Tibial artery (tissue), 4 donors: ENCODE measurements around the gene FSTL4.

Experiments
- DNase-seq, 2 donors: peaks; one replicate each; pipeline ENCODE4 v3.0.0-alpha.2; 2019
- H3K27ac ChIP-seq, 2 donors: fragments of 200-600 bp; sonication (generic) in 1 of 2; 1 replicate in 1 of 2; 2 replicates in 1 of 2; pipeline ENCODE4 v1.5.1; 2018 to 2019; ENCODE audit warnings: mild to moderate bottlenecking in 1 of 2
- H3K27me3 ChIP-seq, 2 donors: fragments of 200-600 bp; sonication (generic) in 1 of 2; one replicate each; pipeline versions ENCODE4 v1.5.1 to v1.6.0; 2016 to 2019
- H3K36me3 ChIP-seq, 3 donors: fragments of 200-600 bp; sonication (generic) in 2 of 3; one replicate each; pipeline ENCODE4 v1.5.1; 2016 to 2019; ENCODE audit warnings: mild to moderate bottlenecking in 2 of 3
- H3K4me1 ChIP-seq, 4 donors: fragments of 200-600 bp; sonication (generic) in 2 of 4; 1 replicate in 3 of 4; 2 replicates in 1 of 4; pipeline ENCODE4 v1.5.1; 2016 to 2019
- H3K4me3 ChIP-seq, 2 donors: fragments of 200-600 bp; sonication (generic) in 1 of 2; 1 replicate in 1 of 2; 2 replicates in 1 of 2; pipeline ENCODE4 v1.5.1; 2018 to 2019; ENCODE audit warnings: mild to moderate bottlenecking in 2 of 2
- H3K9me3 ChIP-seq, 3 donors: fragments of 200-600 bp; sonication (generic) in 1 of 3; one replicate each; pipeline ENCODE4 v1.5.1; 2016 to 2019
- CTCF ChIP-seq, 2 experiments: fragments of 200-600 bp in 1 of 2; fragments of 450-650 bp in 1 of 2; IDR thresholded peaks; one replicate each; pipeline ENCODE4 v1.5.1; 2017 to 2019; ENCODE audit warnings: antibody characterized with exemption in 2 of 2, mild to moderate bottlenecking in 1 of 2, moderate library complexity in 1 of 2
- intact Hi-C: fragments of 100-400 bp; cut with DNase I; formaldehyde crosslinking; loops from one replicate; pipeline ENCODE4 v1.15.0; 2023; ENCODE audit warnings: low total_unique reads

The FSTL4 gene

GRCh38 chr5:133433641-133434040 is 178.7 kb downstream of the FSTL4 start:
- Histone ChIP-seq H3K27ac (peak overlapping the region; percentile 42 to 58), H3K4me1 (peaks cover 0 to 44% (median 2%) of the 10 kb centered on the region in 4 donors), H3K4me3 (no peak overlapping the region), H3K36me3 (no peaks in the 10 kb centered on the region), H3K27me3 (no peaks in the 10 kb centered on the region), H3K9me3 (no peaks in the 10 kb centered on the region)
- no peak for DNase-seq
- intact Hi-C loops = no loop called here
- no peak for TF ChIP-seq CTCF (IDR thresholded peaks at IDR 0.05)

GRCh38 chr5:133432956-133433532 is 179.3 kb downstream of the FSTL4 start:
- no peaks in the 10 kb centered on the region for H3K9me3 ChIP-seq
- H3K27ac ChIP-seq = peak overlapping the region; percentile 42 to 58
- intact Hi-C loops = no loop called here
- H3K36me3 ChIP-seq = no peaks in the 10 kb centered on the region
- no peak for DNase-seq
- no peaks in the 10 kb centered on the region for H3K27me3 ChIP-seq
- H3K4me1 ChIP-seq = peaks cover 0 to 44% (median 2%) of the 10 kb centered on the region in 4 donors
- no peak for TF ChIP-seq CTCF (IDR thresholded peaks at IDR 0.05)
- H3K4me3 ChIP-seq = no peak overlapping the region

- intact Hi-C loops = no loop called here
- Histone ChIP-seq H3K4me3 (no peak overlapping the region), H3K4me1 (peaks cover 0 to 41% (median 2%) of the 10 kb centered on the region in 4 donors), H3K9me3 (no peaks in the 10 kb centered on the region), H3K27me3 (no peaks in the 10 kb centered on the region), H3K27ac (no peak overlapping the region), H3K36me3 (no peaks in the 10 kb centered on the region)
- TF ChIP-seq CTCF (IDR thresholded peaks at IDR 0.05) = no peak
- DNase-seq = no peak
Measured at GRCh38 chr5:133431326-133431865, 180.9 kb downstream of the FSTL4 start.

- DNase-seq = no peak
- Histone ChIP-seq H3K4me1 (peaks cover 0 to 28% (median 2%) of the 10 kb centered on the region in 4 donors), H3K4me3 (no peak overlapping the region), H3K36me3 (no peaks in the 10 kb centered on the region), H3K27ac (no peak overlapping the region), H3K27me3 (no peaks in the 10 kb centered on the region), H3K9me3 (no peaks in the 10 kb centered on the region)
- no peak for TF ChIP-seq CTCF (IDR thresholded peaks at IDR 0.05)
- intact Hi-C loops = no loop called here
Measured at GRCh38 chr5:133430095-133430494, 182.2 kb downstream of the FSTL4 start.

GRCh38 chr5:133429046-133429445 is 183.3 kb downstream of the FSTL4 start:
- Histone ChIP-seq H3K27ac (no peak overlapping the region), H3K9me3 (no peaks in the 10 kb centered on the region), H3K4me1 (peaks cover 0 to 21% (median 4%) of the 10 kb centered on the region in 4 donors), H3K4me3 (no peak overlapping the region), H3K36me3 (no peaks in the 10 kb centered on the region), H3K27me3 (no peaks in the 10 kb centered on the region)
- no peak for DNase-seq
- no peak for TF ChIP-seq CTCF (IDR thresholded peaks at IDR 0.05)
- intact Hi-C loops = loop anchor here (10.0 kb wide), 2 partner anchors 436 to 516 kb away; no protein-coding TSS in a partner anchor
